ENCODE results near the gene S100A4.
"Not testable (repeated sequence)": the region's sequence is repeated elsewhere in the genome, so short reads cannot be mapped to it uniquely, and the experiment has no call there.

The S100A4 gene

GRCh38 chr1:153567621-153568366 is 22.2 kb upstream of the S100A4 start:
- no peak for DNase-seq (ENCODE audit: low spot score)

- peak; percentile 42 for DNase-seq (ENCODE audit: low spot score)
Observed at GRCh38 chr1:153566414-153567371, 21.1 kb upstream of the S100A4 start.

GRCh38 chr1:153565529-153566374 is 20.1 kb upstream of the S100A4 start, which contains the start of gene S100A2:
S100A2 (minus strand) TSS chr1:153565844; CDS start chr1:153563877, 1,967 bp downstream.
- no peak for DNase-seq (ENCODE audit: low spot score)

GRCh38 chr1:153563991-153564390 is 18.4 kb upstream of the S100A4 start:
- DNase-seq (ENCODE audit: low spot score), result no peak

GRCh38 chr1:153563483-153563901 is 17.9 kb upstream of the S100A4 start:
- no peak for DNase-seq (ENCODE audit: low spot score)

- DNase-seq (ENCODE audit: low spot score), result not testable (repeated sequence)
Observed at GRCh38 chr1:153562021-153562420, 16.4 kb upstream of the S100A4 start.

- no peak for DNase-seq (ENCODE audit: low spot score)
Observed at GRCh38 chr1:153561466-153561985, 15.9 kb upstream of the S100A4 start.

GRCh38 chr1:153560771-153561465 is 15.3 kb upstream of the S100A4 start:
- DNase-seq (ENCODE audit: low spot score), result no peak

GRCh38 chr1:153560241-153560640 is 14.6 kb upstream of the S100A4 start:
- DNase-seq (ENCODE audit: low spot score), result no peak

- DNase-seq (ENCODE audit: low spot score), result no peak
Observed at GRCh38 chr1:153557877-153558276, 12.3 kb upstream of the S100A4 start.

GRCh38 chr1:153556348-153556747 is 10.7 kb upstream of the S100A4 start:
- no peak for DNase-seq (ENCODE audit: low spot score)

GRCh38 chr1:153553830-153554541 is 8.4 kb upstream of the S100A4 start:
- DNase-seq (ENCODE audit: low spot score), result no peak

GRCh38 chr1:153553096-153553495 is 7.5 kb upstream of the S100A4 start:
- DNase-seq (ENCODE audit: low spot score), result no peak

GRCh38 chr1:153552335-153552734 is 6.7 kb upstream of the S100A4 start:
- DNase-seq (ENCODE audit: low spot score), result no peak

GRCh38 chr1:153550827-153551500 is 5.4 kb upstream of the S100A4 start:
- DNase-seq (ENCODE audit: low spot score), result no peak

- DNase-seq (ENCODE audit: low spot score), result no peak
Observed at GRCh38 chr1:153550398-153550758, 4.8 kb upstream of the S100A4 start.

- DNase-seq (ENCODE audit: low spot score), result no peak
Observed at GRCh38 chr1:153549741-153550397, 4.3 kb upstream of the S100A4 start.

GRCh38 chr1:153548722-153549688 is 3.4 kb upstream of the S100A4 start, which contains the start of gene S100A3:
S100A3 (minus strand) TSS chr1:153549258; CDS start chr1:153548485, 773 bp downstream.
- DNase-seq (ENCODE audit: low spot score), result no peak

All from globus pallidus (tissue), 1 donor.